Uterus (tissue), 4 donors: Measurements from ENCODE around the gene EPHA2. TPM values are rescaled to one million over a fixed set of nuclear protein-coding genes. Genes with fewer than 3 reads are reported as not detected.
A peak's percentile ranks its signal among the peaks of the same experiment; 100 is the strongest.

ENCODE experiments used
- DNase-seq, 2 donors: peaks; one replicate each; pipeline ENCODE4 v3.0.0-alpha.2; 2019 to 2020
- H3K27ac ChIP-seq, 2 donors: fragments of 200-600 bp; sonication (generic); 1 replicate in 1 of 2; 2 replicates in 1 of 2; pipeline ENCODE4 v1.5.1; 2016 to 2018
- H3K27me3 ChIP-seq, 2 donors: fragments of 200-600 bp; sonication (generic); one replicate each; pipeline ENCODE4 v1.5.1; 2018 to 2019; ENCODE audit warnings: control low read depth in 1 of 2
- H3K36me3 ChIP-seq, 2 donors: fragments of 200-600 bp; sonication (generic); one replicate each; pipeline ENCODE4 v1.5.1; 2019; ENCODE audit warnings: control low read depth in 1 of 2
- H3K4me1 ChIP-seq, 2 donors: fragments of 200-600 bp; sonication (generic); one replicate each; pipeline ENCODE4 v1.5.1; 2018 to 2019; ENCODE audit warnings: control low read depth in 1 of 2
- H3K4me3 ChIP-seq, 2 donors: fragments of 200-600 bp; sonication (generic); 1 replicate in 1 of 2; 2 replicates in 1 of 2; pipeline ENCODE4 v1.5.1; 2018 to 2019; ENCODE audit warnings: mild to moderate bottlenecking in 1 of 2
- H3K9me3 ChIP-seq, 2 donors: fragments of 200-600 bp; sonication (generic); one replicate each; pipeline ENCODE4 v1.5.1; 2019; ENCODE audit warnings: control low read depth in 1 of 2
- CTCF ChIP-seq, 4 experiments: fragments of 200-600 bp in 2 of 4; fragments of 450-650 bp in 2 of 4; sonication (generic) in 2 of 4; IDR thresholded peaks; one replicate each; pipeline ENCODE4 v1.5.1; 2016 to 2019; ENCODE audit warnings: antibody characterized with exemption in 4 of 4, mild to moderate bottlenecking in 2 of 4, moderate library complexity in 1 of 4
- POLR2A ChIP-seq, 2 donors: fragments of 450-650 bp; IDR thresholded peaks; one replicate each; pipeline ENCODE4 v1.6.1; 2016; ENCODE audit warnings: antibody characterized with exemption in 2 of 2, mild to moderate bottlenecking in 1 of 2, moderate library complexity in 1 of 2
- intact Hi-C: fragments of 100-400 bp; cut with DNase I; formaldehyde crosslinking; loops from one replicate; pipeline ENCODE4 v1.15.1; 2023; ENCODE audit warnings: low total_unique reads
- total RNA-seq, 4 donors: library from RNA; depleted of rRNA in 3 of 4; stranded (reverse); fragments of >200 nt in 3 of 4; gene quantifications; one replicate each; pipeline versions ENCODE4 v1.1.0 to v1.2.4, GENCODE V29; 2014 to 2023
- donor health status: DM: yes; HTN: yes; CAD: no.

Gene EPHA2
- total RNA-seq, 4 donors from 2014 or later, result 2.4 to 32.9 (median 16.3) TPM

DNA sequence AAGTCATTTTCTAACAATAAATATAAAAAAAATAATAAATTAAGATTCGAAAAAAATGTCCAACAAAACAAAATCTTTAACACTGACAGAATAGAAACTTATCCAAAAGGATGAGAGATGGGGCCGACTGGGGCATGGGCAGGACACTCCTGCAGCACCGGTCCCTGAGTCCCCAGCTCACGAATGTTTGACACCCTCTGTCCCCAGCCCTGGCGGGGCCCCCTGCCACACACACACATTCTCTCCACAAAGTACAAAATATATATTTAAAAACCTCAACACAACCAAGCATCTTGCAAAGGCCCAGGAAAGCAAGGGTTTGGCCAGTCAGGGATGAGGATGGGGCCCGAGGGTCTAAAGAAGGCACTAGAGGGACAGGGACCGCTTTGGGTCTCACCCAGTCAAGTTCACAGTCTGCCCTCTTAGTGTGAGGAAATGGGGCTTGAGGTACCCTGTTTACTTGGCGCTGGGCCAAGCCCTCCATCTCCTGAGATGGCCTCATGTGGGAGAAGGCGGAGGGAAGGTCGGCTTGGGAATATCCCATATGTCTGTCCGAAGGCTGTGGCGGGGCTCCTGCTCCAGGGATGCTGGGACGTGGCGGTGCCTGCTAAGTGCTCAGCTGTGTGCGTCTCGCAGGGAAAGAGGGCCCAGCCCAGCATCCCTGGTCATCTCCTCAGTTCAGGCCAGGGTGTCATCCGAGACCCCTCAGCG is 31.3 kb downstream of the EPHA2 start:
- H3K36me3 ChIP-seq, result no peaks in the 10 kb centered on the region
- DNase-seq, result peak in 1 of 2 donors; percentile 21
- H3K4me1 ChIP-seq, result peaks cover 0 to 10% of the 10 kb centered on the region in 2 donors
- peak overlapping the region; percentile 71 to 72 for H3K27ac ChIP-seq
- H3K9me3 ChIP-seq, result no peaks in the 10 kb centered on the region
- intact Hi-C loops, result no loop called here
- no peak overlapping the region for H3K4me3 ChIP-seq
- TF ChIP-seq CTCF (IDR thresholded peaks at IDR 0.05) (no peak), POLR2A (IDR thresholded peaks at IDR 0.05) (no peak)
- H3K27me3 ChIP-seq, result no peaks in the 10 kb centered on the region

- H3K27me3 ChIP-seq, result no peaks in the 10 kb centered on the region
- no peaks in the 10 kb centered on the region for H3K9me3 ChIP-seq
- TF ChIP-seq POLR2A (IDR thresholded peaks at IDR 0.05) (no peak), CTCF (IDR thresholded peaks at IDR 0.05) (no peak)
- H3K4me3 ChIP-seq, result no peak overlapping the region
- H3K36me3 ChIP-seq, result no peaks in the 10 kb centered on the region
- intact Hi-C loops, result no loop called here
- H3K27ac ChIP-seq, result peak overlapping the region; percentile 71 to 72
- DNase-seq, result peak; percentile 72 to 88
- H3K4me1 ChIP-seq, result peaks cover 0 to 10% of the 10 kb centered on the region in 2 donors
Measured at GRCh38 chr1:16122916-16123315, 33.0 kb downstream of the EPHA2 start.

DNA sequence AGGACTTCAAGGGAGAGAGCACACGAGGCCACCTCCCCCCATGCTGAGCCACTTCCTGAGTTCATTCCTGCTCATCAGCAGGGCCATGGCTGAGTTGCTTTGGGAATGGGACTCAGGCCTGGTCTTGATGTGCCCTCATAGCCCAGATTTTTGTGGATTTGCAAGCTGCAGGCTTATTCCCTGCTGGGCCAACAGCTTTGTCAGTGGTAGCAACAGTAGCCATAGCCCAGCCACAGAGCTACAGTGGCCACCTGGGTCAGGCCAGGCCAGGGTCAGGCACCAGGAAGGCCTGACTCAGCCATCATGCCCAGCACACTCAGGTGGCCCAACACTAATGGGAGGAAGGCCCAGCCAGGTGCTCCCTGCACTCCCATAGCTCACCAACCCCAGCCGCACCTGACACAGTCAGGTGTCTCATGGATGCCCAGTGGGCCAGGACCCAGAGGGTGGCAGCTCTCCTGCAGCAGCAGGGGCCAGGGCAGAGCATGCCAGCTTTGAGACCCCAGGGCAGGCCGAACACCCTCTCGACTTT is 33.5 kb downstream of the EPHA2 start:
- peaks cover 0 to 10% of the 10 kb centered on the region in 2 donors for H3K4me1 ChIP-seq
- no peaks in the 10 kb centered on the region for H3K9me3 ChIP-seq
- H3K27me3 ChIP-seq, result no peaks in the 10 kb centered on the region
- intact Hi-C loops, result no loop called here
- no peak for DNase-seq
- TF ChIP-seq POLR2A (IDR thresholded peaks at IDR 0.05) (no peak), CTCF (IDR thresholded peaks at IDR 0.05) (no peak)
- H3K36me3 ChIP-seq, result no peaks in the 10 kb centered on the region
- no peak overlapping the region for H3K4me3 ChIP-seq
- peak overlapping the region; percentile 58 to 71 for H3K27ac ChIP-seq

- TF ChIP-seq CTCF (IDR thresholded peaks at IDR 0.05), result no peak
- TF ChIP-seq POLR2A (IDR thresholded peaks at IDR 0.05), result no peak
- intact Hi-C loops, result no loop called here
- peaks cover 0 to 10% of the 10 kb centered on the region in 2 donors for H3K4me1 ChIP-seq
- H3K27ac ChIP-seq, result peak overlapping the region in 1 of 2 donors; percentile 1
- DNase-seq, result no peak
- no peaks in the 10 kb centered on the region for H3K36me3 ChIP-seq
- no peaks in the 10 kb centered on the region for H3K9me3 ChIP-seq
- H3K27me3 ChIP-seq, result no peaks in the 10 kb centered on the region
- H3K4me3 ChIP-seq, result no peak overlapping the region
Measured at GRCh38 chr1:16120940-16121410, 34.9 kb downstream of the EPHA2 start.

- Histone ChIP-seq H3K36me3 (no peaks in the 10 kb centered on the region), H3K4me3 (no peak overlapping the region), H3K4me1 (peaks cover 0 to 10% of the 10 kb centered on the region in 2 donors), H3K27me3 (no peaks in the 10 kb centered on the region), H3K27ac (no peak overlapping the region), H3K9me3 (no peaks in the 10 kb centered on the region)
- intact Hi-C loops, result no loop called here
- TF ChIP-seq CTCF (IDR thresholded peaks at IDR 0.05) (no peak), POLR2A (IDR thresholded peaks at IDR 0.05) (no peak)
- no peak for DNase-seq
Measured at GRCh38 chr1:16120407-16120806, 35.5 kb downstream of the EPHA2 start.
